K562 (cell line): ENCODE results near the gene NAP1L4. TPM values are rescaled to one million over a fixed set of nuclear protein-coding genes. Genes with fewer than 3 reads are reported as not detected.

ENCODE experiments used
- ATF1 ChIP-seq, 2 experiments: fragments of 450-650 bp in 1 of 2; IDR thresholded peaks; 2 replicates each; pipeline ENCODE4 v1.6.1; 2016; ENCODE audit warnings: missing compliant biosample characterization in 1 of 2, missing genetic modification characterization in 1 of 2
- EHMT2 ChIP-seq: fragments of 450-650 bp; IDR thresholded peaks from 2 replicates; pipeline ENCODE4 v1.6.1; 2018; ENCODE audit warnings: antibody characterized with exemption
- ELF2 ChIP-seq: fragments of 250-450 bp; sonication (Bioruptor Pico); IDR thresholded peaks from 2 replicates; pipeline ENCODE4 v1.5.0; 2021; ENCODE audit warnings: mild to moderate bottlenecking
- EP300 ChIP-seq: IDR thresholded peaks from 2 replicates; pipeline ENCODE4 v1.6.1; 2012; ENCODE audit warnings: low read length, improper control_type of control experiment
- FOXO4 ChIP-seq: fragments of 450-650 bp; formaldehyde crosslinking; IDR thresholded peaks from 2 replicates; pipeline ENCODE4 v1.4.0; 2020; ENCODE audit warnings: mild to moderate bottlenecking, moderate library complexity
- GTF3C2 ChIP-seq: IDR thresholded peaks from 3 replicates; pipeline ENCODE4 v1.6.1; 2011; ENCODE audit warnings: borderline replicate concordance, mild to moderate bottlenecking, moderate library complexity; ENCODE audit not compliant: insufficient read length; ENCODE audit errors: extremely low read depth
- PHF20 ChIP-seq: fragments of 450-650 bp; IDR thresholded peaks from 2 replicates; pipeline ENCODE4 v1.6.1; 2018; ENCODE audit not compliant: partially characterized antibody
- PRMT5 ChIP-seq: sonication (generic); formaldehyde crosslinking; IDR thresholded peaks from 2 replicates; pipeline ENCODE4 v1.5.0; 2020; ENCODE audit warnings: missing genetic modification reagents
- PRPF4 ChIP-seq: fragments of 200-400 bp; formaldehyde crosslinking; IDR thresholded peaks from one replicate; pipeline ENCODE4 v1.6.1; 2017; ENCODE audit warnings: low read length, low read depth, mild to moderate bottlenecking; ENCODE audit not compliant: insufficient read depth, poor library complexity, severe bottlenecking
- RB1 ChIP-seq: fragments of 450-650 bp; IDR thresholded peaks from 2 replicates; pipeline ENCODE4 v1.6.1; 2017; ENCODE audit warnings: low read depth, mild to moderate bottlenecking
- TEAD1 ChIP-seq, 2 experiments: fragments of 450-650 bp in 1 of 2; sonication (generic) in 1 of 2; formaldehyde crosslinking; IDR thresholded peaks; 2 replicates each; pipeline versions ENCODE4 v1.4.0 to v1.8.0; 2020 to 2022; ENCODE audit warnings: mild to moderate bottlenecking in 2 of 2, missing genetic modification reagents in 1 of 2
- YY1 ChIP-seq, 3 experiments: IDR thresholded peaks; 2 replicates each; pipeline ENCODE4 v1.6.1; 2011; ENCODE audit warnings: low read length in 2 of 3, mild to moderate bottlenecking in 2 of 3, moderate library complexity in 2 of 3, borderline replicate concordance in 1 of 3, control low read depth in 1 of 3, low read depth in 1 of 3; ENCODE audit not compliant: insufficient read depth in 3 of 3, insufficient replicate concordance in 2 of 3, control insufficient read depth in 1 of 3, insufficient read length in 1 of 3; ENCODE audit errors: extremely low read depth in 1 of 3
- ZBTB5 ChIP-seq: fragments of 450-650 bp; IDR thresholded peaks from 2 replicates; pipeline ENCODE4 v1.6.1; 2017; ENCODE audit warnings: antibody characterized with exemption
- ZNF274 ChIP-seq: IDR thresholded peaks from 2 replicates; pipeline ENCODE4 v1.6.1; 2011; ENCODE audit warnings: low read depth, mild to moderate bottlenecking, low read length, moderate library complexity, borderline replicate concordance
- ZNF395 ChIP-seq: fragments of 200-800 bp; sonication (Bioruptor generic); IDR thresholded peaks from 2 replicates; pipeline ENCODE4 v1.6.1; 2017; ENCODE audit warnings: missing genetic modification characterization, missing compliant biosample characterization
- ZNF41 ChIP-seq: fragments of 250-450 bp; sonication (Bioruptor Pico); conservative IDR thresholded peaks from 2 replicates; pipeline ENCODE4 v1.4.0; 2020; ENCODE audit warnings: mild to moderate bottlenecking
- ZNF445 ChIP-seq: fragments of 250-450 bp; sonication (Bioruptor Pico); IDR thresholded peaks from 2 replicates; pipeline ENCODE4 v1.4.0; 2020; ENCODE audit warnings: low read depth, mild to moderate bottlenecking, moderate library complexity
- ZNF644 ChIP-seq: fragments of 200-800 bp; sonication (Bioruptor generic); IDR thresholded peaks from 2 replicates; pipeline ENCODE4 v1.6.1; 2016; ENCODE audit warnings: low read depth, missing genetic modification characterization, missing compliant biosample characterization
- polyA plus RNA-seq, 8 experiments: library from polyadenylated mRNA; depleted of rRNA in 4 of 8; stranded (reverse) in 5 of 8; unstranded in 3 of 8; fragments of >200 nt; fragmentation: Nextera tagmentation in 2 of 8; fragmentation: Illumina TruSeq in 1 of 8; extraction: Ambion mirVana in 2 of 8; extraction: Trizol in 1 of 8; gene quantifications; 2 replicates each; pipeline versions ENCODE4 v1.2.1 to v1.2.3, GENCODE V29; 2011 to 2014; ENCODE audit warnings: inconsistent platforms in 1 of 8, missing spikeins in 1 of 8
- total RNA-seq, 7 experiments: library from RNA; depleted of rRNA in 6 of 7; stranded (reverse); fragments of >200 nt in 6 of 7; fragmentation: Illumina TruSeq in 2 of 7; extraction: Trizol in 2 of 7; gene quantifications; 2 replicates each; pipeline versions ENCODE4 v1.2.1 to v1.2.3, GENCODE V29; 2011 to 2021; ENCODE audit warnings: low replicate concordance in 1 of 7

The NAP1L4 gene
- total and polyA plus RNA-seq, 9 of the 15 experiments (the other 6 are each of a cell fraction or from before 2014, with no cell fraction given): 34.1 to 237 (median 179) TPM

GRCh38 chr11:2901854-2902783, 90.0 kb downstream of the NAP1L4 start (continued):
- 0 out of 2 replicates have a peak, but pooled peaks have one; percentile 52 for TF ChIP-seq ZNF395
- TF ChIP-seq EHMT2: no peak
- no peak for TF ChIP-seq ZBTB5
- no peak for TF ChIP-seq PRMT5 (CRISPR knock-in tag)
- no peak for TF ChIP-seq YY1 (IDR thresholded peaks at IDR 0.05; ENCODE audit: borderline replicate concordance in 1 of 3, control insufficient read depth in 1 of 3, extremely low read depth in 1 of 3, insufficient read depth in 3 of 3, insufficient read length in 1 of 3, insufficient replicate concordance in 2 of 3, low read depth in 1 of 3, low read length in 2 of 3)
- TF ChIP-seq GTF3C2: no peak
- TF ChIP-seq ZNF274: no peak
- peak; percentile 49 for TF ChIP-seq PHF20
- TF ChIP-seq ZNF644 (tag): no peak
- peak; percentile 74; the same call in 1 of the 2 replicates for TF ChIP-seq ELF2 (CRISPR knock-in tag)
- TF ChIP-seq EP300: no peak
- 0 out of 4 replicates have a peak, but pooled peaks of 1 of the 2 experiments have one; percentile 27 for TF ChIP-seq TEAD1 (CRISPR knock-in tag; IDR thresholded peaks at IDR 0.05)
- no peak for TF ChIP-seq ZNF41
- TF ChIP-seq RB1: peak; percentile 67
- TF ChIP-seq FOXO4 (CRISPR knock-in tag): no peak
- TF ChIP-seq PRPF4: no peak
- TF ChIP-seq ATF1 (CRISPR knock-in tag; IDR thresholded peaks at IDR 0.05): no peak
- TF ChIP-seq ATF1 (tag; IDR thresholded peaks at IDR 0.05): peak; percentile 67
- TF ChIP-seq ZNF445 (CRISPR knock-in tag): no peak
